ENCODE results near the gene SERPINA7.

DNA sequence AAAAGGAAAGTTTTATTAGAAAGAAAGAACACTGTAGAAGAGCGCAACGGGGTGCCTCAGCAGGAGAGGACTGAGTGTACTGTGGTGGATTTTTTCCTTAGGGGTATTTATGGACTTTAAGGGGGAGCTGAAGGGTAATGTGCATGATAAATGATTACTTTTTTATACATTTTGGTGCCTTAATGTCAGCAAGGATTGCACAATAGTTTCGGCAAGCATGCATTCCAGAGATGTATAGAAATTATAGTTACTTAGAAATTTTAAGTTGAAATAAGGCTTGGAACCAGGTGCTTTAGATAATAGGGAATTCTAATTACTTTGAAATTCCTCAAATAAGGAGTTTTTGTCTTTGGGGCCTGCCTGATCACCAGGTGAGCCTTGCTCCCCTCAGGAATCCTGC, 30.5 kb upstream of the SERPINA7 start:
- TF ChIP-seq CTCF (conservative IDR thresholded peaks at IDR 0.05; ENCODE audit: low read length) (no peak), EZH2phosphoT487 (IDR thresholded peaks at IDR 0.05; ENCODE audit: borderline replicate concordance) (no peak)
